Activated CD4-positive, alpha-beta T cell treated with anti-CD3 and anti-CD28 coated beads for 36 hours (primary cell): ENCODE measurements around the gene COL1A1. TPM values are rescaled to one million over a fixed set of nuclear protein-coding genes. Genes with fewer than 3 reads are reported as not detected.

Source experiments
- ATAC-seq: fragments of 200-7000 bp; cut with Tn5 transposase; one replicate; pipeline ENCODE4 v1.10.0; 2021; ENCODE audit warnings: mild to moderate bottlenecking, moderate library complexity
- CTCF ChIA-PET: fragments of 350-600 bp; sonication (Branson Sonifier 250); formaldehyde crosslinking; loops from one replicate; lab custom pipeline; 2021; ENCODE audit warnings: antibody characterized with exemption; lab: Charles Lee
- POLR2A ChIA-PET: fragments of 350-600 bp; sonication (Branson Sonifier 250); formaldehyde crosslinking; loops from one replicate; lab custom pipeline; 2021; ENCODE audit warnings: antibody characterized with exemption, inconsistent platforms; lab: Charles Lee
- DNase-seq: peaks from one replicate; pipeline ENCODE4 v3.0.0-alpha.2; 2020
- H3K27ac Mint-ChIP-seq: one replicate; pipeline ENCODE4 v1.8.0; 2021; ENCODE audit warnings: mixed read lengths
- H3K27me3 Mint-ChIP-seq: one replicate; pipeline ENCODE4 v1.8.0; 2021; ENCODE audit warnings: mixed read lengths
- H3K36me3 Mint-ChIP-seq: one replicate; pipeline ENCODE4 v1.8.0; 2021; ENCODE audit warnings: low read depth, mixed read lengths
- H3K4me1 Mint-ChIP-seq: one replicate; pipeline ENCODE4 v1.8.0; 2021; ENCODE audit warnings: mixed read lengths
- H3K4me3 Mint-ChIP-seq: one replicate; pipeline ENCODE4 v1.8.0; 2021; ENCODE audit warnings: mild to moderate bottlenecking, moderate library complexity, mixed read lengths
- H3K9me3 Mint-ChIP-seq: one replicate; pipeline ENCODE4 v1.8.0; 2021; ENCODE audit warnings: low read depth, mixed read lengths
- intact Hi-C, 2 experiments: fragments of 100-400 bp; cut with DNase I in 1 of 2; cut with micrococcal nuclease in 1 of 2; formaldehyde crosslinking; loops; one replicate each; pipeline versions ENCODE4 v1.14.2 to v1.15.1; 2022 to 2024; cut with DNase I, micrococcal nuclease
- total RNA-seq, 2 experiments: library from RNA; stranded (reverse); gene quantifications; one replicate each; pipeline ENCODE4 v1.2.3, GENCODE V29; 2021

COL1A1 gene
- total RNA-seq, 2 experiments from 2014 or later, result 0.55 to 0.70 TPM

GRCh38 chr17:50207315-50207714, 5.9 kb upstream of the COL1A1 start:
- DNase-seq, result no peak
- peaks cover 38% of the 10 kb centered on the region for H3K27me3 Mint-ChIP-seq
- ATAC-seq, result no peak
- H3K36me3 Mint-ChIP-seq, result no peaks in the 10 kb centered on the region
- CTCF ChIA-PET, result interaction anchor here (1.2 to 1.3 kb wide), 2 partner anchors 28 to 90 kb away, joined by 4 to 6 read pairs; no protein-coding TSS in a partner anchor
- intact Hi-C loops, result no loop called here
- POLR2A ChIA-PET, result no interaction called here
- H3K9me3 Mint-ChIP-seq, result no peaks in the 10 kb centered on the region
- peaks cover 7% of the 10 kb centered on the region for H3K4me1 Mint-ChIP-seq
- H3K27ac Mint-ChIP-seq, result no peak overlapping the region
- no peak overlapping the region for H3K4me3 Mint-ChIP-seq

- Mint-ChIP-seq H3K4me1 (peaks cover 5% of the 10 kb centered on the region), H3K27me3 (peaks cover 43% of the 10 kb centered on the region), H3K4me3 (no peak overlapping the region), H3K36me3 (no peaks in the 10 kb centered on the region), H3K9me3 (no peaks in the 10 kb centered on the region), H3K27ac (no peak overlapping the region)
- peak; percentile 38 for DNase-seq
- CTCF ChIA-PET, result interaction anchor here (0.8 to 7.3 kb wide), 3 partner anchors 13 to 90 kb away, joined by 3 to 200 read pairs (median 4); no protein-coding TSS in a partner anchor
- no peak for ATAC-seq
- POLR2A ChIA-PET, result interaction anchor here (0.7 kb wide), 1 partner anchor 426 kb away, joined by 3 read pairs; no protein-coding TSS in a partner anchor
- intact Hi-C loops, result no loop called here
Measured at GRCh38 chr17:50206604-50207293, 5.3 kb upstream of the COL1A1 start.

GRCh38 chr17:50205963-50206505, 4.6 kb upstream of the COL1A1 start:
- ATAC-seq (no peak), DNase-seq (no peak)
- H3K27ac Mint-ChIP-seq, result no peak overlapping the region
- intact Hi-C loops, result no loop called here
- H3K9me3 Mint-ChIP-seq, result no peaks in the 10 kb centered on the region
- POLR2A ChIA-PET, result interaction anchor here (0.7 kb wide), 1 partner anchor 427 kb away, joined by 3 read pairs; no protein-coding TSS in a partner anchor
- H3K36me3 Mint-ChIP-seq, result no peaks in the 10 kb centered on the region
- peaks cover 4% of the 10 kb centered on the region for H3K4me1 Mint-ChIP-seq
- H3K4me3 Mint-ChIP-seq, result no peak overlapping the region
- CTCF ChIA-PET, result interaction anchor here (0.7 to 7.3 kb wide), 4 partner anchors 14 to 88 kb away, joined by 3 to 200 read pairs (median 3); no protein-coding TSS in a partner anchor
- peaks cover 45% of the 10 kb centered on the region for H3K27me3 Mint-ChIP-seq

- Mint-ChIP-seq H3K27me3 (peaks cover 49% of the 10 kb centered on the region), H3K36me3 (no peaks in the 10 kb centered on the region), H3K9me3 (no peaks in the 10 kb centered on the region), H3K4me3 (no peak overlapping the region), H3K27ac (no peak overlapping the region), H3K4me1 (peaks cover 9% of the 10 kb centered on the region)
- CTCF ChIA-PET, result interaction anchor here (0.6 to 7.3 kb wide), 7 partner anchors 15 to 89 kb away, joined by 3 to 200 read pairs (median 3); no protein-coding TSS in a partner anchor
- DNase-seq (no peak), ATAC-seq (no peak)
- intact Hi-C loops, result no loop called here
- POLR2A ChIA-PET, result no interaction called here
Measured at GRCh38 chr17:50205111-50205962, 3.9 kb upstream of the COL1A1 start.

- ChIA-PET CTCF (interaction anchor here (0.6 to 7.3 kb wide), 8 partner anchors 10 to 90 kb away, joined by 3 to 200 read pairs (median 4); no protein-coding TSS in a partner anchor), POLR2A (interaction anchor here (0.7 kb wide), 1 partner anchor 93 kb away, joined by 3 read pairs; no protein-coding TSS in a partner anchor)
- DNase-seq (no peak), ATAC-seq (no peak)
- intact Hi-C loops, result no loop called here
- peaks cover 13% of the 10 kb centered on the region for H3K4me1 Mint-ChIP-seq
- no peak overlapping the region for H3K27ac Mint-ChIP-seq
- no peak overlapping the region for H3K4me3 Mint-ChIP-seq
- H3K9me3 Mint-ChIP-seq, result no peaks in the 10 kb centered on the region
- no peaks in the 10 kb centered on the region for H3K36me3 Mint-ChIP-seq
- peaks cover 52% of the 10 kb centered on the region for H3K27me3 Mint-ChIP-seq
Measured at GRCh38 chr17:50204431-50204830, 3.0 kb upstream of the COL1A1 start.

- DNase-seq (no peak), ATAC-seq (no peak)
- intact Hi-C loops, result no loop called here
- Mint-ChIP-seq H3K9me3 (no peaks in the 10 kb centered on the region), H3K27me3 (peaks cover 55% of the 10 kb centered on the region), H3K27ac (no peak overlapping the region), H3K4me1 (peaks cover 13% of the 10 kb centered on the region), H3K36me3 (no peaks in the 10 kb centered on the region), H3K4me3 (no peak overlapping the region)
- POLR2A ChIA-PET, result interaction anchor here (0.7 kb wide), 1 partner anchor 92 kb away, joined by 3 read pairs; no protein-coding TSS in a partner anchor
- CTCF ChIA-PET, result interaction anchor here (0.7 to 7.3 kb wide), 8 partner anchors 10 to 723 kb away, joined by 3 to 200 read pairs (median 4); no protein-coding TSS in a partner anchor
Measured at GRCh38 chr17:50203604-50204345, 2.3 kb upstream of the COL1A1 start.

GRCh38 chr17:50203086-50203485, 1.7 kb upstream of the COL1A1 start:
- Mint-ChIP-seq H3K4me3 (no peak overlapping the region), H3K9me3 (no peaks in the 10 kb centered on the region), H3K4me1 (peaks cover 18% of the 10 kb centered on the region), H3K27me3 (peaks cover 59% of the 10 kb centered on the region), H3K27ac (no peak overlapping the region), H3K36me3 (no peaks in the 10 kb centered on the region)
- intact Hi-C loops, result no loop called here
- ATAC-seq (no peak), DNase-seq (no peak)
- ChIA-PET POLR2A (no interaction called here), CTCF (interaction anchor here (0.7 to 7.3 kb wide), 6 partner anchors 11 to 724 kb away, joined by 3 to 200 read pairs (median 7); no protein-coding TSS in a partner anchor)

GRCh38 chr17:50200457-50201275, 765 bp downstream of the COL1A1 start:
- Mint-ChIP-seq H3K9me3 (no peaks in the 10 kb centered on the region), H3K4me3 (peak overlapping the region; percentile 53), H3K27ac (no peak overlapping the region), H3K36me3 (no peaks in the 10 kb centered on the region), H3K4me1 (peaks cover 16% of the 10 kb centered on the region), H3K27me3 (peaks cover 43% of the 10 kb centered on the region)
- ATAC-seq (peak; percentile 81), DNase-seq (peak; percentile 91)
- intact Hi-C loops, result loop anchor here (1.0 kb wide), 8 partner anchors 70 to 278 kb away; partner anchors contain the start of genes LRRC59 (in 1 of the 2), RSAD1 (in 1 of the 2) and XYLT2 (in 1 of the 2)
- POLR2A ChIA-PET, result interaction anchor here (0.8 to 1.2 kb wide), 2 partner anchors 12 to 413 kb away, joined by 3 to 4 read pairs; no protein-coding TSS in a partner anchor
- CTCF ChIA-PET, result interaction anchor here (0.6 to 7.3 kb wide), 54 partner anchors 9 to 539 kb away, joined by 3 to 200 read pairs (median 4); partner anchors contain the start of genes LRRC59, SGCA, TMEM92 and XYLT2

- POLR2A ChIA-PET, result interaction anchor here (0.8 kb wide), 1 partner anchor 412 kb away, joined by 4 read pairs; no protein-coding TSS in a partner anchor
- peak; percentile 79 for ATAC-seq
- Mint-ChIP-seq H3K27me3 (peaks cover 35% of the 10 kb centered on the region), H3K27ac (no peak overlapping the region), H3K4me1 (peaks cover 16% of the 10 kb centered on the region), H3K9me3 (no peaks in the 10 kb centered on the region), H3K36me3 (no peaks in the 10 kb centered on the region), H3K4me3 (peak overlapping the region; percentile 53)
- intact Hi-C loops, result loop anchor here (1.0 kb wide), 7 partner anchors 73 to 278 kb away; partner anchors contain the start of genes LRRC59 (in 1 of the 2), RSAD1 (in 1 of the 2) and XYLT2 (in 1 of the 2)
- DNase-seq, result peak; percentile 79
- CTCF ChIA-PET, result interaction anchor here (0.5 to 7.3 kb wide), 46 partner anchors 8 to 538 kb away, joined by 3 to 200 read pairs (median 4); partner anchors contain the start of genes LRRC59, SGCA, TMEM92 and XYLT2
Measured at GRCh38 chr17:50199803-50200456, 1.5 kb downstream of the COL1A1 start.
